SK-N-SH (cell line): Measurements from ENCODE around the gene TAS1R3. TPM values are rescaled to one million over a fixed set of nuclear protein-coding genes. Genes with fewer than 3 reads are reported as not detected.

Source experiments
- CTCF ChIA-PET: fragments of 300-600, 350-600 bp; formaldehyde crosslinking; extraction: SDS; loops from one replicate; lab custom pipeline; 2021; lab: Yijun Ruan, JAX
- POLR2A ChIA-PET: fragments of 350-600 bp; sonication (Branson Sonifier 250); formaldehyde crosslinking; extraction: SDS; loops from one replicate; lab custom pipeline; 2020; ENCODE audit warnings: antibody characterized with exemption, inconsistent platforms; lab: Yijun Ruan, JAX
- DNase-seq: peaks from one replicate; pipeline ENCODE4 v3.0.0; 2012
- H2AFZ ChIP-seq: fragments of 200-600 bp; sonication (generic); 2 replicates; pipeline ENCODE4 v1.8.1; 2016; ENCODE audit warnings: antibody characterized with exemption, mild to moderate bottlenecking, low read depth
- H3F3A ChIP-seq: fragments of 200-600 bp; sonication (generic); replicated peaks from 2 replicates; pipeline ENCODE3; 2016; ENCODE audit warnings: antibody characterized with exemption, mild to moderate bottlenecking; ENCODE audit not compliant: insufficient read depth
- H3K27ac ChIP-seq, 2 experiments: fragments of 200-500 bp in 1 of 2; fragments of 200-600 bp in 1 of 2; sonication (Bioruptor generic) in 1 of 2; sonication (generic), shearing (Covaris generic) in 1 of 2; 2 replicates each; pipeline versions ENCODE4 v1.5.1 to v1.6.1; 2014 to 2016; ENCODE audit warnings: low read depth in 2 of 2, inconsistent platforms in 1 of 2, low read length in 1 of 2, mild to moderate bottlenecking in 1 of 2, mixed read lengths in 1 of 2
- H3K27me3 ChIP-seq: fragments of 200-600 bp; sonication (generic), shearing (Covaris generic); 2 replicates; pipeline ENCODE4 v1.6.1; 2016; ENCODE audit warnings: mixed run types; ENCODE audit not compliant: insufficient read depth
- H3K36me3 ChIP-seq, 2 experiments: fragments of 200-500 bp in 1 of 2; fragments of 200-600 bp in 1 of 2; sonication (Bioruptor generic) in 1 of 2; sonication (generic) in 1 of 2; replicated peaks in 1 of 2; 2 replicates each; pipeline versions ENCODE3 to v1.5.1; 2014 to 2016; ENCODE audit warnings: low read length in 1 of 2, mild to moderate bottlenecking in 1 of 2; ENCODE audit not compliant: insufficient read depth in 2 of 2, control insufficient read depth in 1 of 2
- H3K4me1 ChIP-seq, 2 experiments: fragments of 200-500 bp in 1 of 2; fragments of 200-600 bp in 1 of 2; sonication (Bioruptor generic) in 1 of 2; sonication (generic), shearing (Covaris generic) in 1 of 2; 2 replicates each; pipeline versions ENCODE4 v1.5.1 to v1.6.1; 2014 to 2016; ENCODE audit warnings: low read depth in 1 of 2, low read length in 1 of 2, mixed run types in 1 of 2; ENCODE audit not compliant: insufficient read depth in 2 of 2, control insufficient read depth in 1 of 2
- H3K4me2 ChIP-seq: fragments of 200-600 bp; sonication (generic), shearing (Covaris generic); 2 replicates; pipeline ENCODE4 v1.6.1; 2017; ENCODE audit warnings: mixed run types
- H3K4me3 ChIP-seq, 2 experiments: fragments of 200-500 bp in 1 of 2; fragments of 200-600 bp in 1 of 2; sonication (Bioruptor generic) in 1 of 2; sonication (generic), shearing (Covaris generic) in 1 of 2; 2 replicates each; pipeline versions ENCODE4 v1.5.1 to v1.8.1; 2014 to 2016; ENCODE audit warnings: low read depth in 2 of 2, inconsistent platforms in 1 of 2, low read length in 1 of 2, mild to moderate bottlenecking in 1 of 2, mixed read lengths in 1 of 2, moderate library complexity in 1 of 2
- H3K79me2 ChIP-seq: fragments of 200-600 bp; sonication (generic); 2 replicates; pipeline ENCODE4 v1.8.1; 2017; ENCODE audit warnings: mild to moderate bottlenecking; ENCODE audit not compliant: insufficient read depth
- H3K9ac ChIP-seq: fragments of 200-600 bp; sonication (generic); 2 replicates; pipeline ENCODE4 v1.6.1; 2017; ENCODE audit warnings: mixed run types
- H3K9me2 ChIP-seq: fragments of 200-600 bp; sonication (generic); 2 replicates; pipeline ENCODE4 v1.6.1; 2017; ENCODE audit warnings: mixed run types
- H3K9me3 ChIP-seq: fragments of 200-600 bp; sonication (generic); 2 replicates; pipeline ENCODE4 v1.6.1; 2017; ENCODE audit warnings: mixed run types, mild to moderate bottlenecking, moderate library complexity
- H4K20me1 ChIP-seq: fragments of 200-600 bp; sonication (generic); 2 replicates; pipeline ENCODE4 v1.6.1; 2017; ENCODE audit warnings: mild to moderate bottlenecking, mixed run types; ENCODE audit not compliant: insufficient read depth
- CHD2 ChIP-seq: fragments of 150-350 bp; IDR thresholded peaks from 2 replicates; pipeline ENCODE4 v1.6.1; 2018; ENCODE audit warnings: low read length; ENCODE audit not compliant: partially characterized antibody
- ELF1 ChIP-seq: IDR thresholded peaks from 2 replicates; pipeline ENCODE4 v1.4.0; 2012
- EZH2phosphoT487 ChIP-seq: fragments of 200-600 bp; sonication (generic); IDR thresholded peaks from 2 replicates; pipeline ENCODE4 v1.6.1; 2017; ENCODE audit warnings: low read depth, mixed run types, mild to moderate bottlenecking, antibody characterized with exemption, moderate library complexity, borderline replicate concordance
- FOSL2 ChIP-seq: IDR thresholded peaks from 2 replicates; pipeline ENCODE4 v1.4.0; 2012; ENCODE audit warnings: low read depth, mild to moderate bottlenecking, moderate library complexity, borderline replicate concordance
- FOXM1 ChIP-seq: IDR thresholded peaks from 2 replicates; pipeline ENCODE4 v1.4.0; 2012; ENCODE audit warnings: low read depth, mild to moderate bottlenecking
- MEF2A ChIP-seq: IDR thresholded peaks from 2 replicates; pipeline ENCODE4 v1.4.0; 2012; ENCODE audit warnings: low read depth, borderline replicate concordance
- NFIC ChIP-seq: IDR thresholded peaks from 2 replicates; pipeline ENCODE4 v1.4.0; 2012; ENCODE audit warnings: borderline replicate concordance
- RCOR1 ChIP-seq: fragments of 150-350 bp; IDR thresholded peaks from 2 replicates; pipeline ENCODE4 v1.6.1; 2017; ENCODE audit warnings: antibody characterized with exemption, low read length
- RFX5 ChIP-seq: IDR thresholded peaks from 2 replicates; pipeline ENCODE4 v1.6.1; 2012; ENCODE audit warnings: mild to moderate bottlenecking, improper control_type of control experiment, low read length
- SMC3 ChIP-seq: IDR thresholded peaks from 2 replicates; pipeline ENCODE4 v1.6.1; 2012; ENCODE audit warnings: low read depth, low read length, improper control_type of control experiment
- TAF1 ChIP-seq: IDR thresholded peaks from 2 replicates; pipeline ENCODE4 v1.6.1; 2012; ENCODE audit warnings: low read depth, mild to moderate bottlenecking, low read length, moderate library complexity, borderline replicate concordance
- TEAD4 ChIP-seq: IDR thresholded peaks from 2 replicates; pipeline ENCODE4 v1.4.0; 2012; ENCODE audit warnings: mild to moderate bottlenecking, borderline replicate concordance; ENCODE audit not compliant: insufficient read depth
- YY1 ChIP-seq: IDR thresholded peaks from 2 replicates; pipeline ENCODE4 v1.4.0; 2012; ENCODE audit warnings: low read depth, mild to moderate bottlenecking
- WGBS: methylation state at CpG from one replicate; pipeline ENCODE4 v1.1.6; 2017; ENCODE audit warnings: low lambda C conversion rate; 5-methylcytosine and 5-hydroxymethylcytosine counted together
- polyA plus RNA-seq, 3 experiments: library from polyadenylated mRNA; depleted of rRNA; stranded (reverse); fragments of >200 nt; gene quantifications; 2 replicates each; pipeline ENCODE4 v1.2.3, GENCODE V29; 2012
- TF ChIP-seq, protein P1 (sequence below): IDR thresholded peaks from 2 replicates; pipeline ENCODE4 v1.4.0; 2012; ENCODE audit warnings: low read depth, borderline replicate concordance
- TF ChIP-seq, protein P2 (sequence below): fragments of 200-600 bp; sonication (generic); IDR thresholded peaks from 2 replicates; pipeline ENCODE4 v1.6.1; 2017; ENCODE audit warnings: antibody characterized with exemption, mild to moderate bottlenecking, moderate library complexity
- TF ChIP-seq, protein P3 (sequence below): IDR thresholded peaks from 2 replicates; pipeline ENCODE4 v1.6.1; 2012; ENCODE audit warnings: mild to moderate bottlenecking, low read depth, low read length, moderate library complexity
- TF ChIP-seq, protein P4 (sequence below): IDR thresholded peaks from 2 replicates; pipeline ENCODE4 v1.4.0; 2012; ENCODE audit warnings: low read depth, borderline replicate concordance
- TF ChIP-seq, protein P5 (sequence below): fragments of 150-350 bp; IDR thresholded peaks from 2 replicates; pipeline ENCODE4 v1.6.1; 2017; ENCODE audit warnings: antibody characterized with exemption, low read length, low read depth, borderline replicate concordance

The TAS1R3 gene
- polyA plus RNA-seq, 1 of the 3 experiments (the other 2 are of a cell fraction) = 0.08 TPM

DNA sequence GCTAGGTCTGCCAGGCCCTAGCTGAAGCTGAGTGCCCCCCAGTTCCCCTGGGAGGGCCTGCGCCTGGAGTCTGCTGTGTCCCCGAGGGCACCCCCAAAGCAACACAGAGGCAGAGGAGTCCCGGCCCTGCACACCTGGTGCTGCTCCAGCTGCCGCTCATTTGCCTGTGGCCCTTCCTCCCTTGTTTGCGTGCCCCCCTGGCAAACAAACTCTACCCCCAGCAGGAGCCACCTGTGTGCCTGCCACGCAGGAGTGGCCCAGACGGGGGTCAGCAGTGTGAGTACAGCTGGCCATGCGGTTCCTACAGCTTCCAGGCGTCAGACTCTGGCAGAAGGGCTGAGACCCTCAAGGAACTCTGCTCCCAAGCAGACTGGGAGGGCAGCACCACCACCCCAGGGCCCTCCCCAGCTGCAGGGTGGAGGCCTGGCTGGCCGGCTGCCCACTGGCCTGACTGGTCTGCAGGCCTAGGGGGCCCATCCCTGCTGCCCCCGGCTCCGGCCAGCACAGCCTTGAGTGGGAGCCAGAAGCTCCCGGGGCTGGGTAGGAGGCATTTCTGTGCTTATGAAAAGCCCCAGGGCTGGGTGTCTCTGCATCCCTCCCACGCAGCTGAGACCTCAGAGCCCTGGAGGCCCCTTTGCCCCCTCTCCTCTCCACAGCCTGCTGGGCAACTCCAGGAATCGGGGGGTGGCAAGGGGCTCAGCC, 563 bp upstream of the TAS1R3 start:
- no peak overlapping the region for H2AFZ ChIP-seq
- peaks cover 0 to 23% of the 10 kb centered on the region in 2 experiments; a peak in 1 of 4 replicates for H3K4me1 ChIP-seq
- H3K4me2 ChIP-seq = no peak overlapping the region
- peak; percentile 56 for DNase-seq
- CTCF ChIA-PET = interaction anchor here (0.7 to 1.9 kb wide), 5 partner anchors 13 to 1189 kb away, joined by 3 to 7 read pairs (median 3); no protein-coding TSS in a partner anchor
- no peak overlapping the region for H3K4me3 ChIP-seq
- H3K79me2 ChIP-seq = peaks cover 14% of the 10 kb centered on the region
- no peaks in the 10 kb centered on the region for H3K27me3 ChIP-seq
- no peak overlapping the region for H3K27ac ChIP-seq
- H3K9me2 ChIP-seq = no peaks in the 10 kb centered on the region
- H4K20me1 ChIP-seq = no peaks in the 10 kb centered on the region
- WGBS = 35% methylated on average over 3 of the region's 15 CpGs
- no peak overlapping the region for H3K9ac ChIP-seq
- peaks cover 5% of the 10 kb centered on the region for H3F3A ChIP-seq
- TF ChIP-seq RFX5 = no peak
- no peak for TF ChIP-seq FOSL2
- TF ChIP-seq, protein P1, sequence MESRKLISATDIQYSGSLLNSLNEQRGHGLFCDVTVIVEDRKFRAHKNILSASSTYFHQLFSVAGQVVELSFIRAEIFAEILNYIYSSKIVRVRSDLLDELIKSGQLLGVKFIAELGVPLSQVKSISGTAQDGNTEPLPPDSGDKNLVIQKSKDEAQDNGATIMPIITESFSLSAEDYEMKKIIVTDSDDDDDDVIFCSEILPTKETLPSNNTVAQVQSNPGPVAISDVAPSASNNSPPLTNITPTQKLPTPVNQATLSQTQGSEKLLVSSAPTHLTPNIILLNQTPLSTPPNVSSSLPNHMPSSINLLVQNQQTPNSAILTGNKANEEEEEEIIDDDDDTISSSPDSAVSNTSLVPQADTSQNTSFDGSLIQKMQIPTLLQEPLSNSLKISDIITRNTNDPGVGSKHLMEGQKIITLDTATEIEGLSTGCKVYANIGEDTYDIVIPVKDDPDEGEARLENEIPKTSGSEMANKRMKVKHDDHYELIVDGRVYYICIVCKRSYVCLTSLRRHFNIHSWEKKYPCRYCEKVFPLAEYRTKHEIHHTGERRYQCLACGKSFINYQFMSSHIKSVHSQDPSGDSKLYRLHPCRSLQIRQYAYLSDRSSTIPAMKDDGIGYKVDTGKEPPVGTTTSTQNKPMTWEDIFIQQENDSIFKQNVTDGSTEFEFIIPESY = no peak
- no peak for TF ChIP-seq SMC3
- no peak for TF ChIP-seq YY1
- TF ChIP-seq TEAD4 = no peak
- TF ChIP-seq RCOR1 = no peak
- TF ChIP-seq, protein P2, sequence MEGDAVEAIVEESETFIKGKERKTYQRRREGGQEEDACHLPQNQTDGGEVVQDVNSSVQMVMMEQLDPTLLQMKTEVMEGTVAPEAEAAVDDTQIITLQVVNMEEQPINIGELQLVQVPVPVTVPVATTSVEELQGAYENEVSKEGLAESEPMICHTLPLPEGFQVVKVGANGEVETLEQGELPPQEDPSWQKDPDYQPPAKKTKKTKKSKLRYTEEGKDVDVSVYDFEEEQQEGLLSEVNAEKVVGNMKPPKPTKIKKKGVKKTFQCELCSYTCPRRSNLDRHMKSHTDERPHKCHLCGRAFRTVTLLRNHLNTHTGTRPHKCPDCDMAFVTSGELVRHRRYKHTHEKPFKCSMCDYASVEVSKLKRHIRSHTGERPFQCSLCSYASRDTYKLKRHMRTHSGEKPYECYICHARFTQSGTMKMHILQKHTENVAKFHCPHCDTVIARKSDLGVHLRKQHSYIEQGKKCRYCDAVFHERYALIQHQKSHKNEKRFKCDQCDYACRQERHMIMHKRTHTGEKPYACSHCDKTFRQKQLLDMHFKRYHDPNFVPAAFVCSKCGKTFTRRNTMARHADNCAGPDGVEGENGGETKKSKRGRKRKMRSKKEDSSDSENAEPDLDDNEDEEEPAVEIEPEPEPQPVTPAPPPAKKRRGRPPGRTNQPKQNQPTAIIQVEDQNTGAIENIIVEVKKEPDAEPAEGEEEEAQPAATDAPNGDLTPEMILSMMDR = no peak
- no peak for TF ChIP-seq MEF2A
- no peak for TF ChIP-seq FOXM1
- TF ChIP-seq, protein P3, sequence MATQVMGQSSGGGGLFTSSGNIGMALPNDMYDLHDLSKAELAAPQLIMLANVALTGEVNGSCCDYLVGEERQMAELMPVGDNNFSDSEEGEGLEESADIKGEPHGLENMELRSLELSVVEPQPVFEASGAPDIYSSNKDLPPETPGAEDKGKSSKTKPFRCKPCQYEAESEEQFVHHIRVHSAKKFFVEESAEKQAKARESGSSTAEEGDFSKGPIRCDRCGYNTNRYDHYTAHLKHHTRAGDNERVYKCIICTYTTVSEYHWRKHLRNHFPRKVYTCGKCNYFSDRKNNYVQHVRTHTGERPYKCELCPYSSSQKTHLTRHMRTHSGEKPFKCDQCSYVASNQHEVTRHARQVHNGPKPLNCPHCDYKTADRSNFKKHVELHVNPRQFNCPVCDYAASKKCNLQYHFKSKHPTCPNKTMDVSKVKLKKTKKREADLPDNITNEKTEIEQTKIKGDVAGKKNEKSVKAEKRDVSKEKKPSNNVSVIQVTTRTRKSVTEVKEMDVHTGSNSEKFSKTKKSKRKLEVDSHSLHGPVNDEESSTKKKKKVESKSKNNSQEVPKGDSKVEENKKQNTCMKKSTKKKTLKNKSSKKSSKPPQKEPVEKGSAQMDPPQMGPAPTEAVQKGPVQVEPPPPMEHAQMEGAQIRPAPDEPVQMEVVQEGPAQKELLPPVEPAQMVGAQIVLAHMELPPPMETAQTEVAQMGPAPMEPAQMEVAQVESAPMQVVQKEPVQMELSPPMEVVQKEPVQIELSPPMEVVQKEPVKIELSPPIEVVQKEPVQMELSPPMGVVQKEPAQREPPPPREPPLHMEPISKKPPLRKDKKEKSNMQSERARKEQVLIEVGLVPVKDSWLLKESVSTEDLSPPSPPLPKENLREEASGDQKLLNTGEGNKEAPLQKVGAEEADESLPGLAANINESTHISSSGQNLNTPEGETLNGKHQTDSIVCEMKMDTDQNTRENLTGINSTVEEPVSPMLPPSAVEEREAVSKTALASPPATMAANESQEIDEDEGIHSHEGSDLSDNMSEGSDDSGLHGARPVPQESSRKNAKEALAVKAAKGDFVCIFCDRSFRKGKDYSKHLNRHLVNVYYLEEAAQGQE = no peak
- no peak for TF ChIP-seq EZH2phosphoT487
- TF ChIP-seq, protein P4, sequence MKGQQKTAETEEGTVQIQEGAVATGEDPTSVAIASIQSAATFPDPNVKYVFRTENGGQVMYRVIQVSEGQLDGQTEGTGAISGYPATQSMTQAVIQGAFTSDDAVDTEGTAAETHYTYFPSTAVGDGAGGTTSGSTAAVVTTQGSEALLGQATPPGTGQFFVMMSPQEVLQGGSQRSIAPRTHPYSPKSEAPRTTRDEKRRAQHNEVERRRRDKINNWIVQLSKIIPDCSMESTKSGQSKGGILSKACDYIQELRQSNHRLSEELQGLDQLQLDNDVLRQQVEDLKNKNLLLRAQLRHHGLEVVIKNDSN = no peak
- no peak for TF ChIP-seq CHD2
- TF ChIP-seq NFIC = no peak
- TF ChIP-seq, protein P5, sequence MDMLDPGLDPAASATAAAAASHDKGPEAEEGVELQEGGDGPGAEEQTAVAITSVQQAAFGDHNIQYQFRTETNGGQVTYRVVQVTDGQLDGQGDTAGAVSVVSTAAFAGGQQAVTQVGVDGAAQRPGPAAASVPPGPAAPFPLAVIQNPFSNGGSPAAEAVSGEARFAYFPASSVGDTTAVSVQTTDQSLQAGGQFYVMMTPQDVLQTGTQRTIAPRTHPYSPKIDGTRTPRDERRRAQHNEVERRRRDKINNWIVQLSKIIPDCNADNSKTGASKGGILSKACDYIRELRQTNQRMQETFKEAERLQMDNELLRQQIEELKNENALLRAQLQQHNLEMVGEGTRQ = no peak
- TF ChIP-seq TAF1 = no peak
- no peak for TF ChIP-seq ELF1
- no peaks in the 10 kb centered on the region for H3K9me3 ChIP-seq
- H3K36me3 ChIP-seq = peaks cover 0 to 17% of the 10 kb centered on the region in 2 experiments
- POLR2A ChIA-PET = no interaction called here
